Gastrocnemius medialis (tissue), 4 donors: ENCODE measurements around the gene NCOA6. TPM values are rescaled to one million over a fixed set of nuclear protein-coding genes. Genes with fewer than 3 reads are reported as not detected.

Source experiments
- ATAC-seq, 2 donors: fragments of 150-250 bp; one replicate each; pipeline ENCODE4 v1.9.1; 2016
- DNase-seq, 2 donors: peaks; one replicate each; pipeline ENCODE4 v3.0.0-alpha.2; 2019
- H3K27ac ChIP-seq, 4 donors: fragments of 200-600 bp; sonication (generic); 1 replicate in 1 of 4; 2 replicates in 3 of 4; pipeline ENCODE4 v1.5.1; 2016 to 2018; ENCODE audit warnings: mild to moderate bottlenecking in 2 of 4, moderate library complexity in 1 of 4
- H3K27me3 ChIP-seq, 3 donors: fragments of 200-600 bp; sonication (generic) in 2 of 3; 1 replicate in 1 of 3; 2 replicates in 2 of 3; pipeline versions ENCODE4 v1.5.1 to v1.6.0; 2016 to 2019; ENCODE audit warnings: mild to moderate bottlenecking in 1 of 3, moderate library complexity in 1 of 3
- H3K36me3 ChIP-seq, 2 donors: fragments of 200-600 bp; sonication (generic) in 1 of 2; one replicate each; pipeline ENCODE4 v1.5.1; 2017 to 2018
- H3K4me1 ChIP-seq, 2 donors: fragments of 200-600 bp; sonication (generic) in 1 of 2; one replicate each; pipeline ENCODE4 v1.5.1; 2016 to 2017; ENCODE audit warnings: mild to moderate bottlenecking in 2 of 2
- H3K4me3 ChIP-seq, 4 donors: fragments of 200-600 bp; sonication (generic) in 3 of 4; 1 replicate in 1 of 4; 2 replicates in 3 of 4; pipeline ENCODE4 v1.5.1; 2016 to 2019; ENCODE audit warnings: mild to moderate bottlenecking in 2 of 4
- H3K9me3 ChIP-seq, 3 donors: fragments of 200-600 bp; sonication (generic) in 2 of 3; 1 replicate in 1 of 3; 2 replicates in 2 of 3; pipeline ENCODE4 v1.5.1; 2016 to 2019
- POLR2A ChIP-seq, 2 donors: fragments of 450-650 bp; IDR thresholded peaks; one replicate each; pipeline ENCODE4 v1.6.1; 2017; ENCODE audit warnings: antibody characterized with exemption in 2 of 2, mild to moderate bottlenecking in 2 of 2, moderate library complexity in 2 of 2
- in situ Hi-C, 4 donors: fragments of 200-750 bp; cut with MboI; loops; one replicate each; pipeline versions ENCODE4 v1.15.0 to v1.8.0; 2017; ENCODE audit warnings: low sequenced_read_pairs in 4 of 4
- intact Hi-C: fragments of 100-400 bp; cut with DNase I; formaldehyde crosslinking; loops from one replicate; pipeline ENCODE4 v1.15.1; 2023; ENCODE audit warnings: low total_unique reads
- total RNA-seq, 4 donors: library from RNA; depleted of rRNA; stranded (reverse); fragments of >200 nt; gene quantifications; one replicate each; pipeline versions ENCODE4 v1.1.0 to v1.2.3, GENCODE V29; 2016
- TF ChIP-seq, protein P1 (sequence below), 5 experiments: fragments of 450-650 bp in 3 of 5; fragments of 200-600 bp in 2 of 5; sonication (generic) in 2 of 5; IDR thresholded peaks in 4 of 5; conservative IDR thresholded peaks in 1 of 5; 1 replicate in 4 of 5; 2 replicates in 1 of 5; pipeline ENCODE4 v1.5.1; 2016 to 2019; ENCODE audit warnings: antibody characterized with exemption in 5 of 5, mild to moderate bottlenecking in 3 of 5, moderate library complexity in 3 of 5

The NCOA6 gene
- total RNA-seq, 4 donors from 2014 or later: 10.9 to 12.7 (median 11.6) TPM

DNA sequence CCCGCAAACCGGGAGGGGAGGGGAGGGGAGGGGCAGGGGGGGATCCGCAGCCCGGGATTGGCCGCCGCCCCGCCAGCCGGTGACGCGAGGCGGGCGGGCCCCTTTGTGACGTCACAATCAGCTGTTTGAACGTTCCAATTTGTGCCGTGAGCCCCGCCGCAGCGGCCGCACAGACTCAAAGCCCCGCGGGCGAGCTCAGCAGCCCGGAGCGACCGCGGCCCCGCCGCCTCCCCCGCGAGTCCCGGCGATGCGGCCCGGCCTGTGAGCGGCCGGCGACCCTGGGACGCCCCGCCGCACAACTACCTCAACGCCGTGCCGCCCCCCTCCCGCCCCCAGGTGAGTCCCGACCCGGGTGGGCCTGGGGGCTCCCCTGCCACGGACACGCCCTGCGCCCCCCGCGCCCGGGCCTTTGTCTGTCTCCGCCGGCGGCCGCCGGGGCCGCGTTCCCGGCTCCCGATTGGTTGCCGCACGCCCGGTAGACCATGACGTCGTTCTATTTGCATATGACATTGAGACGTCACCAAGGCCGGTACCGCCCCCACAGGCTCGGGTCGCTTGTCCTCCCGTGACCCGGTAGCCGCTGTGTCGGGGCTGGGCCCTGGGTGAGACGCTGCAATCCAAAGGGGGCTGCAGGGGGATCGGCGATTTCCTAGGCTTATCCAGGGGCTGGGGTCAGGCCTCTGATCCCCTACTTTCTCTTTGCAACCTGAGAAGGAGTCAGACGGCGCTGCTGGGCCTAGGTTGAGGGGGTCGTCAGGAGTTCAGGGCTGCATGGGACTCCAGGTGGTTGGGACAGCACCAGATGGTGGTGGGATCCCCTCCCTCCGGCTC is 121.1 kb downstream of the NCOA6 start, which contains the start of gene TP53INP2:
Gene TP53INP2, plus strand, starts transcription at position 168 of the 831 bp plus-strand sequence. CDS start 4,396 bp downstream, outside the sequence.
- Histone ChIP-seq H3K4me3 (peak within 1 kb of the TSS; percentile 69 to 98 (median 74)), H3K27ac (peak within 1 kb of the TSS; percentile 94 to 100 (median 95)), H3K27me3 (no peaks in the 10 kb centered on the region), H3K9me3 (no peaks in the 10 kb centered on the region), H3K4me1 (peaks cover 26 to 43% of the 10 kb centered on the region in 2 donors), H3K36me3 (no peaks in the 10 kb centered on the region)
- DNase-seq: peak; percentile 90 to 96
- TF ChIP-seq, protein P1, sequence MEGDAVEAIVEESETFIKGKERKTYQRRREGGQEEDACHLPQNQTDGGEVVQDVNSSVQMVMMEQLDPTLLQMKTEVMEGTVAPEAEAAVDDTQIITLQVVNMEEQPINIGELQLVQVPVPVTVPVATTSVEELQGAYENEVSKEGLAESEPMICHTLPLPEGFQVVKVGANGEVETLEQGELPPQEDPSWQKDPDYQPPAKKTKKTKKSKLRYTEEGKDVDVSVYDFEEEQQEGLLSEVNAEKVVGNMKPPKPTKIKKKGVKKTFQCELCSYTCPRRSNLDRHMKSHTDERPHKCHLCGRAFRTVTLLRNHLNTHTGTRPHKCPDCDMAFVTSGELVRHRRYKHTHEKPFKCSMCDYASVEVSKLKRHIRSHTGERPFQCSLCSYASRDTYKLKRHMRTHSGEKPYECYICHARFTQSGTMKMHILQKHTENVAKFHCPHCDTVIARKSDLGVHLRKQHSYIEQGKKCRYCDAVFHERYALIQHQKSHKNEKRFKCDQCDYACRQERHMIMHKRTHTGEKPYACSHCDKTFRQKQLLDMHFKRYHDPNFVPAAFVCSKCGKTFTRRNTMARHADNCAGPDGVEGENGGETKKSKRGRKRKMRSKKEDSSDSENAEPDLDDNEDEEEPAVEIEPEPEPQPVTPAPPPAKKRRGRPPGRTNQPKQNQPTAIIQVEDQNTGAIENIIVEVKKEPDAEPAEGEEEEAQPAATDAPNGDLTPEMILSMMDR (IDR thresholded peaks at IDR 0.05 in 4 of 5, conservative IDR thresholded peaks at IDR 0.05 in 1 of 5): no peak
- TF ChIP-seq POLR2A (IDR thresholded peaks at IDR 0.05): peak; percentile 93 to 95
- intact Hi-C loops (loop anchor here (1.0 to 5.0 kb wide), 4 partner anchors 27 to 167 kb away; partner anchors contain the start of genes MAP1LC3A and PIGU), in situ Hi-C loops (loop anchor here in 1 of 4 donors (25.0 kb wide), 1 partner anchor 167 kb away; no protein-coding TSS in a partner anchor)
- peak; percentile 79 to 91 for ATAC-seq

DNA sequence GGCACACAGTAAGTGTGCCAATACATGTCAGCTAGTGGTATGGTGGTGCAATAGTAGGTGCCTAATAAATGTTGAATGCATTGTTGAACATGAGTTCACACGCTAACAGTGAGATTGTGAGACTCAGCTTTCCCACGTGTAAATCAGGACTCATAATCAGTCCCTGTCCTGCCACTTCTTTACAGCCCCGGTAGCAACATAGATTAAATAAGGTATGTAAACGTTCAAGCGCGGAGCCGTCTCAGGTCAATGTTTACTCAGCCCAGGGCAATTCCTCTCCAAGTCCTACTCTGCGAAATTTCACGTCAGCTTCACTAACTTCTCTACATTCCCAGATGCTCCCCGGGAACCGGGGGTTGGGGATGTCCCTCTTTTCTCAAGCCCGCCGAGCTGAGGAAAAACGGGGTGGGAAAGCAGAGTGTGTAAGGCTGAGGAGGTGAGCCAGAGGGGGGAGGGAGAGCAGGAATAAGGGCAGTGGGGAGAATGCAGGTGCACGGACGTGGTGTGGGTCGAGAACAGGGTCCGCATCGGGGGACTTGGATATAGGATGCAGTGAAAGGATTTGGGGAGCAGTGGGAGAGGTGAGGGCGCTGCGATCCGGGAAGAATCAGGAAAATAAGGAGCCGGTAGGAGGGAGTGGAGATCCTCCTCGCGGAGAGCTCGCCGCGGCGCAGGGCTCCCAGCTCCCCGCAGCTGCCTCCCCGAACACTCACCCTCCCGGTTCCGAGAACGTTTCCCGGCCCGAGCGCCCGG is 121.9 kb downstream of the NCOA6 start:
- peak; percentile 8 to 12 for ATAC-seq
- in situ Hi-C loops (loop anchor here in 1 of 4 donors (25.0 kb wide), 1 partner anchor 166 kb away; no protein-coding TSS in a partner anchor), intact Hi-C loops (loop anchor here (1.0 to 2.0 kb wide), 3 partner anchors 26 to 145 kb away; partner anchors contain the start of genes MAP1LC3A and PIGU)
- no peaks in the 10 kb centered on the region for H3K36me3 ChIP-seq
- TF ChIP-seq, protein P1 (IDR thresholded peaks at IDR 0.05 in 4 of 5, conservative IDR thresholded peaks at IDR 0.05 in 1 of 5): no peak
- TF ChIP-seq POLR2A (IDR thresholded peaks at IDR 0.05): no peak
- peak overlapping the region; percentile 94 to 100 (median 95) for H3K27ac ChIP-seq
- no peaks in the 10 kb centered on the region for H3K27me3 ChIP-seq
- H3K4me3 ChIP-seq: peak overlapping the region; percentile 69 to 98 (median 74)
- no peaks in the 10 kb centered on the region for H3K9me3 ChIP-seq
- peaks cover 26 to 39% of the 10 kb centered on the region in 2 donors for H3K4me1 ChIP-seq
- DNase-seq: no peak

DNA sequence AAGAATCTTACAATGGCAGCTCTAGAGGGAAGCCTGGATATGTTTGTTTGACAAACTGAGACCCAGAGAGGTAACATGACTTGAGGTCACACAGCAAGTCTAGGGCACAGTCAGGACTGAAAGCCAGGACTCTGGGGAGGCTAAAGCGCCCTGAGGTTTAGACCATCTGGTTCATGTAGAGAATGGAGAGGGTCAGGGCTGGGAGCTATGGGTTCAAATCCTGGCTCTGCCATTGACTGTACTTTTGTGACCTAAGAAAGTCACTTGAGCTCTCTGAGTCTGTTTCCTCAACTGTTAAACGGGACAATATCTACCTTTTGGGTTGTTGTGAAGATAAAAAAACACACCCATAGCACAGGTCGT is 122.4 kb downstream of the NCOA6 start:
- in situ Hi-C loops: loop anchor here in 1 of 4 donors (25.0 kb wide), 1 partner anchor 166 kb away; no protein-coding TSS in a partner anchor

More for the DNA sequence above, 122.4 kb downstream of the NCOA6 start:
- Histone ChIP-seq H3K27ac (peak overlapping the region in 2 of 4 donors; percentile 94 to 95), H3K36me3 (no peaks in the 10 kb centered on the region), H3K27me3 (no peaks in the 10 kb centered on the region), H3K4me1 (peaks cover 24 to 33% of the 10 kb centered on the region in 2 donors), H3K4me3 (peak overlapping the region in 3 of 4 donors; percentile 69 to 74 (median 73)), H3K9me3 (no peaks in the 10 kb centered on the region)
- intact Hi-C loops: no loop called here
- no peak for ATAC-seq
- TF ChIP-seq POLR2A (IDR thresholded peaks at IDR 0.05): no peak
- TF ChIP-seq, protein P1 (IDR thresholded peaks at IDR 0.05 in 4 of 5, conservative IDR thresholded peaks at IDR 0.05 in 1 of 5): no peak
- no peak for DNase-seq
